H4 (cell line): Measurements from ENCODE around the gene AOPEP. TPM values are rescaled to one million over a fixed set of nuclear protein-coding genes. Genes with fewer than 3 reads are reported as not detected.
"Not testable (repeated sequence)": the region's sequence is repeated elsewhere in the genome, so short reads cannot be mapped to it uniquely, and the experiment has no call there.

Source experiments
- DNase-seq: peaks from one replicate; pipeline ENCODE4 v3.0.0-alpha.2; 2015; ENCODE audit warnings: low spot score
- total RNA-seq: library from RNA; depleted of rRNA; stranded (reverse); fragments of >200 nt; shearing (Covaris generic); gene quantifications from 2 replicates; pipeline ENCODE4 v1.2.3, GENCODE V29; 2014

Gene AOPEP
- total RNA-seq, 1 experiment from 2014 or later: 130 TPM

GRCh38 chr9:94961870-94962269 is 235.4 kb downstream of the AOPEP start:
- DNase-seq: no peak

- DNase-seq: not testable (repeated sequence)
These were observed 239.1 kb downstream of the AOPEP start for GRCh38 chr9:94965631-94966030.

- not testable (repeated sequence) for DNase-seq
These were observed 239.5 kb downstream of the AOPEP start for GRCh38 chr9:94966046-94966445.

GRCh38 chr9:94967482-94967881 is 241.0 kb downstream of the AOPEP start:
- DNase-seq: no peak

- no peak for DNase-seq
These were observed 245.1 kb downstream of the AOPEP start for GRCh38 chr9:94971378-94972131.

GRCh38 chr9:94973451-94973941 is 247.0 kb downstream of the AOPEP start:
- DNase-seq: no peak

GRCh38 chr9:94974154-94974879 is 247.8 kb downstream of the AOPEP start:
- no peak for DNase-seq

- no peak for DNase-seq
These were observed 249.0 kb downstream of the AOPEP start for GRCh38 chr9:94975480-94975879.

- no peak for DNase-seq
These were observed 249.6 kb downstream of the AOPEP start for GRCh38 chr9:94976077-94976476.

- DNase-seq: no peak
These were observed 250.9 kb downstream of the AOPEP start for GRCh38 chr9:94977416-94977815.

- no peak for DNase-seq
These were observed 253.5 kb downstream of the AOPEP start for GRCh38 chr9:94979904-94980507.

GRCh38 chr9:94980947-94981722 is 254.6 kb downstream of the AOPEP start:
- DNase-seq: no peak

- no peak for DNase-seq
These were observed 255.2 kb downstream of the AOPEP start for GRCh38 chr9:94981723-94982090.

GRCh38 chr9:94982211-94982610 is 255.7 kb downstream of the AOPEP start:
- DNase-seq: no peak

GRCh38 chr9:94983552-94983951 is 257.1 kb downstream of the AOPEP start:
- no peak for DNase-seq

- DNase-seq: no peak
These were observed 258.5 kb downstream of the AOPEP start for GRCh38 chr9:94984891-94985476.

- DNase-seq: no peak
These were observed 259.1 kb downstream of the AOPEP start for GRCh38 chr9:94985649-94986048.

GRCh38 chr9:94987731-94988130 is 261.2 kb downstream of the AOPEP start:
- no peak for DNase-seq

GRCh38 chr9:94990897-94991561 is 264.5 kb downstream of the AOPEP start:
- DNase-seq: no peak

GRCh38 chr9:94991961-94992907 is 265.7 kb downstream of the AOPEP start:
- DNase-seq: no peak
